SW 1271 (cell line): ENCODE data around the gene CD55.
"Not testable (repeated sequence)": the region's sequence is repeated elsewhere in the genome, so short reads cannot be mapped to it uniquely, and the experiment has no call there.

Experiments used
- DNase-seq, 2 experiments: peaks; one replicate each; lab custom pipeline; 2025; lab: John Stamatoyannopoulos, UW

The CD55 gene

DNA sequence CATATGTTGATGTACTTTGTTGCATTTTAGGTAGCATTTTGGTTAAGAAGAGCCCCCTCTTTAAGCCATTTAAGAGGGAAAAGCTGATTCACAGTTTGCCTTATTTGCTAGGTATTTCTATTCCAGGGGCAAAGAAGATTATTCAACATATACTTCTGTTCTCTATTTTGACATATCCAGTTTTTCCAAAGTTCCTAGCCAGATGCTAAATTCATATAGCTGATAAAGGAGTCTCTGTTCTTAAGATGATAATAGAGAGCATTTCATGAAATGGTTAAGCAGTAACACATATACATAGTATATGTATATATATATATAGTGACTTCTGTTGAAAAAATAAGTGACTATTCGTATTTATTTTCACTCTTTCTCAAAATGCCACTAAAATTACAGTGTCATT lies 15.5 kb upstream of the CD55 start:
- no peak for DNase-seq

DNA sequence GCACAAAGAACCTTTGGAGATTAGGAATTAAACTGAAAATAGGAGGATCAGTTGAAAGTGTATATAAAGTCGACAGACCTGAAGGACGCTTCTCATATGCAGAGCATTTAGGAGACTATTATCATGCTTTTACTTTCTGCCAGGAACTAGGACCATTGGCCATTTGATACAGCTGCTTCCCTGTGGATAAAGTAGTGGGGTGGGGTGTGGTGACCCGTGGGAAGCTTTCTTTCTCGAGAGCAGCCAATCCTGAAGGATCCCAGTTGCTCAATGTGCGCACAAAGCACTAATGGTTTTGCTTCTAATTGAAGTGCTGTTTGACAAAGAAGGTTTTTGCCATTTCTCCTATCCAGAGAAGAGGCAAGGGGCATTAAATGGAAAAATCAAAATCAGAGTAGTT lies 14.9 kb upstream of the CD55 start:
- DNase-seq, result no peak

DNA sequence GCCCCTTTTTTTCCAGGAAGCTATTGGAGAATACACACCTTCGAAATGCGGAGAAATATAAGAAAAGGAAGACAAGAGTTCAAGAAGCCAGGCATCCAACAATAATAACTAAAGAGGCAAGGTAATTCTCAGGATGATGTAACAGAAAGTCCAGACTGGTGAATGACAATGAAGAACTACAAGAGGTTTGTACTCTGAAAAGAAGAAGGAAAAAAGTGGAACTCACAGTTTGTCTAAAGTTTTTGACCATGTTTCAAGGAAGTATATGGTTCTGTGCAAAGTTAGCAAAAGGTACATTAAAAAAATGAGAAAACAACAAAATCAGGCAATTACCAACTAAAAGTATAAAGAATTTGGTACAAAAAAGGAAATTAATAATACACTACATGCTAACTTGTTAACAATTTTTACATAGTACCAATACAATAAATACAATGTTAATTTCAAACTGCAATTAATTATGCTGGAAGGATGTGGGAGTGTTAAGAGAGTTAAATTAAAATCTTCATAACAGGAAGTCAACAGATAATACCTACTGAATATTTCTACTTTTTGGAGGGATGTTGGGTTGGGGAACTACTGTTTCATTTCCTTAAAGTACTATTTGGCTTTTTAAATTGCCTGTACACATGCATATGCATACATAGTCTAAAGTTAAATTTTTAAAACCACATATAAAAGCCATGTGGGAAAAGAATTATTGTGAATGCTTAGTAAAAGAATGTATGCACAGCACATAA lies 12.9 kb upstream of the CD55 start:
- DNase-seq, result no peak

DNA sequence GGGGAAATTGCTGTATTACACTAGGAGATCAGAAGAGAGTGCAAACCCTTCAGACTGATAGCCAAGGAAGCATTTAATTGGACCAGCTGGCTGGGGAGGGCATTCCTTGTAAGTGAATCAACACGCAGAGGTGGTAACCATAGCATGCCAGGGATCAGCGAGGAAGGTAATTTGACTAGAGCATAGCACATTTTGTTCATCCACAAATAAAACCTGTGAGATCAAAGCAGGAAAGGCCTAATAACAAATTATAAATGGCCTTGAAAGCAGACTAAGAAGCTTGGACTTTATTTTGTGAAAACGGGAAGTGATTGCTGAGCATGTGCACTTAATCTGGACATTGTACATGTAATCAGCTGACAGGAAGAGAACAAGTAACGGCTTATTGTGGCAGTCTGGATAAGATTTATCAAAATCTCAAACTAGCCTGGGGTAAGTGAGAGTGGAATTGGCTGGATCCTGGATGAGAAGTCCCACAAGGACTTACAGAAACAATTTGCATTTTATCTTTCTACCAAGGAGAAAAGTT lies 11.7 kb upstream of the CD55 start:
- peak; percentile 1 to 87 for DNase-seq

DNA sequence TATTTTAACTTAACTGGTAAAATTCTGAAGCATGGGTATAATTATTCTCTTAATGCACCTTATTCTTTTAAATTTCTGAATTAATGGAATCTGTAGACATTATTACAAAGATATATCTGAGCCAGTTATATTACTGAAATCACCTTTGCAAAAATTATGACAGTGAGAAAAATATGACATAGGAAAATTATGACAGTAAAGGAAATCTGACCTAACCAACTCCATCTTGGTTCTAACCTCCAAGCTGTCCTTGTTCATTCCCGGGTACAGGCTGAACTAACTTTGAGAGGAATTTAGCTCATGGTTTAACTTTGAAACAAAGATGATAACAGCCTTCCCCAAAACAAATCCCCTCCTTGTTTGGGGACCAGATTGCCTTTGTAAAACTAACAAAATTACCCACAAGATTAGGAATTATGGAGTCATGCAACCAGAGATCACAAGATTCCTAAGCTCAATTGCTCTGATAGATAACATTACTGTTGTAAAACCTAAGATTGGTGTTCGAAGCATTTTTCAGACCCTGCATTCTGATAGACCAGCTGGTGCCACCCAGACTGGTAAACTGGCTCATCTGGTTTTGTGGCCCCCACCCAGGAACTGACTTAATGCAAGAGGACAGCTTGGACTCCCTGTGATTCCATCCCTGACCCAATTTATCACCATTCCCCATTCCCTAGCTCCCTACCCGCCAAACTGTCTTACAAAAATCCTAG lies 9.4 kb upstream of the CD55 start:
- no peak for DNase-seq

DNA sequence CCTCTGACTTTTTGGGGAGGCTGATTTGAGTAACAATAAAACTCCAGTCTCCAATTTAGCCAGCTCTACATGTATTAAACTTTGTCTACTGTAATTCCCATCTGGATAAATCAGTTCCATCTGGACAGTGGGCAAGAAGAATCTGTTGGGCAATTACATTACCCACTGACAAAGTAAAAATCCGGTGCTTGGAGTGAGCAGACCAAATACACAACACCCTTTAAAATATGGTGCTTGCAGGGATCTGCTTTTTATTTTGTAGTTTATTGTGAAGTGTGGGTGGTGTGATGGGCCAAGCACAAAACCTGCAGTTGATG lies 8.9 kb upstream of the CD55 start:
- DNase-seq, result no peak

DNA sequence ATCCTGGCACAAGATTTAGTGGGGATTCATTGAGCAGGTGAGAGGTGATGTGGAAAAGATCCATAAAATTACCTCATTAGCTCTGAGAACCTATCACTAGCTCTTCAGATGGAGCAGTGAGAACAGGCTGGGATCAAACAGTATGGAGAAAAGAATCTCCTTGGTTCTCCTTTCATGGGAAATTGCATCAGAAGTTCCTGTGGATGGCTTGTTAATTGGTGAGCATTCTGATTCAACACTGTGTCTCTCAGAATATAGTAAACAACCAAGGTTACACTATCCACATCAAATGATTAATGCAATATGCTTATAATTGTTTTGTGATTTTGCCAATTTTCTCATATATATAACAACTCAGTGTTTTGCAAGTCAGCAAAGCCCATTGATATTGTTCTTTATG lies 8.3 kb upstream of the CD55 start:
- no peak for DNase-seq

DNA sequence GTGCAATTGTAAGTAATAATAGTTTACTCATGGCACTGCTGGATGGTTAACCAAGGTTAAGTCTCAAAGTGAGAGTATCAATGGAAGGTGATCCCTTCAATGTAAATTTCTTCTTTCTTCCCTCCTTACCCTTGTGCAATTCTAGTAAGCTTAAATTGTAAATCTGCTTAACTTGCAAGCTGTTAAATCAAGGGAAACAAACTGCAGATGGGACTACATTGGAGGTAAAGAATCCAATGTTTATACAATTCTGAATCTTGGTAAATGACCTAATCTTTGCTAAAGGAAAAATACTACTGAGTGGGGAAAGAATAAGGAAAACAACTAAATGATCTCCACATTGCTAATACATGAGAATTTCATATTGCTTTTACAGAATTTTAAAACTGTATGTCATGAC lies 6.7 kb upstream of the CD55 start:
- no peak for DNase-seq

DNA sequence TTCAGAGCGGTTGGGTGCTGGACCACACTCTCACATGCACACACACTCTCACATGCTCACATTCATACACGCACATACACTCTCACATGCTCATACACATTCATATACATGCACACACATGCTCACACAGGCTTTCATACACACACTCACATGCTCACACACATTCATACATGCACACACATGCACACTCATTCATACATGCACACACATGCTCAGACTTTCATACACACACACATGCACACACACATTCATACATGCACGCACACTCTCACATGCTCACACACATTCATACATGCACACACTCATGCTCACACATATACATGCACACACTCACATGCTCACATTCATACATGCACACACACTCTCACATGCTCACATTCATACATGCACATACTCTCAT lies 6.0 kb upstream of the CD55 start:
- DNase-seq, result no peak

DNA sequence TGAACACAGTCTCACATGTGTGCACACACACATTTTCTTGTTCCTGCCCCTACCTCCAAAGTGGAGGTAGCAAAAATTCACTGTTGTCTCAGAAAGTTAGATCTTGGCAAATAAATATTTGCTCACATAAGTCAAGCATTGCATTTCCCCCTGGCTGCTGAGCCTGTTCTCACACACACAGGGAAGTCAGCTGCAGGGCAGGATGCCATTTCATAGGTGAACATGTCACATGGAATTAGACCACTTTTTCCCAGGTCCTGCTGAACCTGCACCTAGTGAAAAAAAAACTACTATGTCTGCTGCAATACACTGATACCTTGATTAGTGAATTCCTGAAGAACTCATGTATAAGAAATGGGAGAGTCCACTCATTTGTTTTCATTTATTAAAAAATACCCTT lies 5.3 kb upstream of the CD55 start:
- no peak for DNase-seq

DNA sequence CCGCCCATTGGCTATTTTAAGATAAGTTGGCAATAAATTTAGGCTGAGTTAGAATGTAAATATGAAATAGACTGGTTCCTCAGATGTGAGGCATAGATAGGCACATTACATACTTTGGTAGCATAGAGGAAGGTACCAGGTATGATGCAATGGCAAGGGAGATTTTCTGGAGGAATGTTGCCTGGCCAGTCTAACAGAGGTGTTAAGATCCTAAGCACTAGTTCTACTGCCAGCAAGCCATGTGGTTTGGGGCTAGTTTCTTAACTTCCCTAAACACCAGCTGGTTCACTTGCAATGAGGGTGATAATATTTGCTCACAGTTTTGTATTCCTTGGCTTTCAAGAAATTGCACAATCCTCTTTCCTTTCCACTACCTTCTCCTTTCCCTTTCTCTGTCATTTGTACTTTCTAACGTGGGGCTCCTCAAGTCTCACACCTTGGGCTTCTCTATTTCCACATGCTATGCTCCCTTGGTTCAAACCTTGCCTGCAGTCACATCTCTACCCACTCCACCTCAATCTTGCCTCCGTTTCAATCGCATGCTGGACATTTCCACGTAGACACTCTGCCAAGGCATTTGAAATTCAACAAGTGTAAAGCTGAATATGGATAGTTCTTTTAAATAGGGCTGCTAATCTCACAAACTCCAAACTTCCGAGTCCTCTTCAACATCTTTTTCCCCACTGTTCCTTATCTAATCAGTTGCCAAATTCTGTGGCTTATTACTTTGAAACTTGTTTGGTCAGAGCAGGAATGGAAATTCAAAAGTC lies 4.7 kb upstream of the CD55 start:
- no peak for DNase-seq

DNA sequence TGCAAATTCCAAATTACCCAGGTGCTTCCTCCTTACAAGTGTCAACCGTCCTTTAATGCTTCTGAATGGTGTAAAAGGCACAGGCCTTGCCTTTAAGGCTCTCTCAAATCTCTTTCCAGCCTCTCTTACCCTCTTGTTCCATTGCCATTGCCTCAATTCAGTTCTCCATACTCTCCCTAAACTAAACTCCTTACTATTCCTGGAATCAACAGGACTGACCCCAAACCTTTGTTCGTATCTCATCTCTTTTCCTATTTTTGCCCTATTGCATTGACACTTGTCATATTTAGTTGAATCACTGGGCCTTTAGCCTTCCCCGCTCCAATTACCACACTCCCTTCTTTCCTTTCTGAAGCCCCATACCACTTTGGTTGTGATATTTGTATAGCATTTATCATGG lies 3.9 kb upstream of the CD55 start:
- DNase-seq, result no peak

DNA sequence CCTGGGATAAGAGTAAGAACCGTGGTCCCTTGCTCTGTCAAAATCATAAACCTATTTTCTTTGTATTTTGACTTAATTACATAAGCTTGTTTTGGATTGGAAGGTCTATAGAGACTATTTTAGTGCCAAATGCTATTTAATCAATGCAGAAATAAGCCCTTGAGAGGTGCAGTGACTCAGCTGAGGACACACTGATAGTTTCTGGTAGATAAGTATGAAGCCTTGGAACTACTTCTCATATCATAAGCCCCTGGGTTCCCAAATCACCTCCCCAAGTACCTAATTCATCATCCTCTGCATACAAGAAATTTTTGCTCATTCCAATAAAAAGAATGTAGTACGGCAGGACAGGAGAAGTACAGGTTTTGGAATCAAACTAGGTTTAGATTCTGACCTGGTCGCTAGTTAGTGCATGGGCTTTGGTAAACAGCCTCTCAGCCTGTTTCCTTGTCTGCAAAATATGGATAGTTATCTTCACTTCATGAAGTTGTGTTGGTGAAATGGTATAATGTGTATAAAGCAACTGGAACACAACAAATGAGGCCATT lies 3.3 kb upstream of the CD55 start:
- no peak for DNase-seq

DNA sequence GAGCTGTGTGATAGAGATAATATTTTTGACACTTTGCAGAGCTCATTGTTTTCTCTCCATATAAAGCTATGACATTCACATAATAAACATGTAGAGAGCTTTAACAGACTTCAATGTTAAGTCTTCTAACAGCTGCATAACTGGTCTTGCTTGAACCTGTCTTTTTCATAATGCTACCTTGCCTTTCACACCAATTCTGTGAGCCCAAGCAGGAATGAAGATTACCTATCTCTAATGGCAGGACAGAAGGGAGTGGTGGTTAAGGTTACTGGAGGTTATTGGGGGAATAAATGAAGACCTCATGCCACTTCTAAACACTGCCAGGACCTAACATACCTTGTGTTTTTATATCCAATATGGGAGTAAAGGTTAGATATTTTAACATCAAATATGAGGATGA lies 2.3 kb upstream of the CD55 start:
- no peak for DNase-seq

DNA sequence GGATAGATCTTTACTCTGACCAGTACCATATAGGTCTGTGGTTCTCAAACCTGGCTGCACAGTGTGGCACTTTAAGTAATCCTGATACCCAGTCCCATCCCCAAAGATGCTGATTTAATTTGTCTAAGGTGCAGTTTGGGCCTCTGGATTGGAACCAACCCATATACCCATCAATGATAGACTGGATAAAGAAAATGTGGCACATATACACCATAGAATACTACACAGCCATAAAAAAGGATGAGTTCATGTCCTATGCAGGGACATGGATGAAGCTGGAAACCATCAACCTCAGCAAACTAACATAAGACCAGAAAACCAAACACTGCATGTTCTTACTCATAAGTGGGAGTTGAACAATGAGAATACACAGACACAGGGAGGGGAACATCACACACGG lies 1.4 kb upstream of the CD55 start:
- not testable (repeated sequence) for DNase-seq

DNA sequence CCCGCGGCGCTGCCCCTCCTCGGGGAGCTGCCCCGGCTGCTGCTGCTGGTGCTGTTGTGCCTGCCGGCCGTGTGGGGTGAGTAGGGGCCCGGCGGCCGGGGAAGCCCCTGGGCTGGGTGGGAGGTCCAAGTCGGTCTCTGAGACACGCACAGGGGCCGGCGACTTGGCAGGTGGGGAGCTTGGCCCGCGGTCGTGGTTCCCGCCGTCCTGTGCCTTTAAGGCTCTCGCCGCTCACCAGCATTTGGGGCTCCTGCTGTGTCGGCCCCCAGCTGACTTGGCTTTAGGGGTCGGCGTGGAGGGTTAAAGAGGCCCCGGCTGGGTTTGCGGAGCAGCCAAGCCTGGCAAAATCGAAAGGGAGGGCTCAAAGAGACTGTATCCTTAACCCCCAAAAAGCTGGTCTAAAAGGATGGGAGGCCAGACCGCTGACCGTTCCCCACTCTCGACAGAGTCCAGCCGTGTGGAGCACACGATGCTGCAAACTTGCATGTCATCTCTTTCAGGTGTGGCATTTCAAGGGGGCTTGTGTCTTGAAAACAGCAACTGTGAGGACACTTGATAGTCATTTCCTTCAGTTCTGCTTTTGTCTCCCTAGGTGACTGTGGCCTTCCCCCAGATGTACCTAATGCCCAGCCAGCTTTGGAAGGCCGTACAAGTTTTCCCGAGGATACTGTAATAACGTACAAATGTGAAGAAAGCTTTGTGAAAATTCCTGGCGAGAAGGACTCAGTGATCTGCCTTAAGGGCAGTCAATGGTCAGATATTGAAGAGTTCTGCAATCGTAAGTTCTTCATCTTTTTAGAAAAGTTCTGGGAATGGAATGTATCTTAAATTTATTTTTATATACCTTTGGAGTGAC lies 540 bp downstream of the CD55 start:
- peak in 1 of 2 experiments; percentile 13 for DNase-seq

DNA sequence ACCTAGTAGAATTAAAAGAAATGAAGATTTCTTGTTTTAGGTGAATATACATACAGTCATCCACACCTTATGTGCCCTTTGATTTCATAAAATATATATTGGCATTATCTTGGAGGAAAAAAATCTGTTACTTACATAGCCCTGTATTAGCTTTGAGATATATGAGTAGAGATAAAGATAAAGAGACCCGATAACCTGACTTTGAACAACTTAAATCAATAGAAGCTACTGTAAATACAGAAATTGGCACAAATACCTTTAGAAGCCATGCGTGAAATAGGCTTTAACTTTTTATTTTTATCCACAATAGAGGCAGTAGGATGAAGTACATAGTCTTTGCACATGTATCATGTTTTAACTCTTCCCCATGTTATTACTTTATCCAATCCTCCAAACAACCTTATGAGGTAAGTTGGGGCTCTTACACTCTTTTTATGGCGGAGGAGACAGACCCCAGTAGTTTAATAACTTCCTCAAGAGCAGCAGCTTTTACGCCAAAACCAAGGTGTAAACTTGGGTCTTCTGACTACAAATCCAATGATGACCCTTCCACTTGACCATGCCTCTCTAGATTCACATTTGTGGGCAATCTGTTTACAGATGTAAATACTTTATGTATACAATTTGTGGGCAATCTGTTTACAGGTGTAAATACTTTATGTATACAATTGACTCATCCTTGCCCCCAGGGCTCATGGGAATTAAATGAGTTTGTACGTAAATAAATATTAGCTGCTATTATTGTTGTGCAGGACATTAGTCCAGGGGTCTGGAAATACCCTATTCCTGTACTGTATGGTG lies 2.1 kb downstream of the CD55 start:
- DNase-seq, result no peak

DNA sequence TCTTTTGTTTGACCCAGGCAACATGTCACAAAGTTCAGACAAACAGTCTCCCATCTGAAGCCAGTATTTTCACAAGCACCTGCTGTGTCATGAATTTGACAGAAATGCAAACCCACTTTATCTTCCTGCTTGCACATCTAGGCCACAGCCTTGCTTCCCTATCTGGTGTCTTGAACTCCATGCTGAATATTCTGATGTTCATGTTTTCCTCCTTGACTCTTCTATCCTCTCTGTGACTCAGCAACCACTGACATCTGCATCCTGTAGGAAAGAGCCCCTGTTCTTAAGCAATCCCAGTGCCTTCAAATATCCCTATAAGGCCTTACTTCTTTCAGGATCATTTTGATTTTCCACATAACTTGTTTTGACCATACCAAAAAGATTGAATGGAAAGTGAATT lies 6.5 kb downstream of the CD55 start:
- DNase-seq, result peak in 1 of 2 experiments; percentile 11

DNA sequence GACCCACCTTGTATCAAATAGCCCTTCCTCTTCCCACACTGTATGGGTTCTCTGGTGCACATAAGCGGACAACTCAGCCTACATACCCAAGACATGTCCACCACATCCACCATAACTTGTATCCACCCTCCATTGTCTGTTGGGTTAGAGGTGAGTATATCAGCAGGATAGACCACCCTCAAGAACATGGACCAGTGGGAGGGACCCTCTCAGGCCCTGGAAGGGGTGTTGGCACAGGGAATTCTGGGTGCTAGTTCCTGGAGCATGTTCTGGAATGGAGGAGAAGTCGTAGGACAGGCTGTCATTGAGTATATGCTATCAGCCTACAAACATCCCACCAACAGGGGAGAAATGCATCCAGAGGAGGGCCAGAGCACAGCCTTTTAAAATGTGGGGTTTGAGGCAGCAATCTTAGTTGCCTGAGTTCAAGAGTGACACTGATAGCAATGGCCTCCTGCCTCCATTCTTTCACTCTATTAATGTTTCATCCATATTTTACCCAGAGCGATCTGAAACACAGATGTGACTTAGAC lies 7.5 kb downstream of the CD55 start:
- no peak for DNase-seq

DNA sequence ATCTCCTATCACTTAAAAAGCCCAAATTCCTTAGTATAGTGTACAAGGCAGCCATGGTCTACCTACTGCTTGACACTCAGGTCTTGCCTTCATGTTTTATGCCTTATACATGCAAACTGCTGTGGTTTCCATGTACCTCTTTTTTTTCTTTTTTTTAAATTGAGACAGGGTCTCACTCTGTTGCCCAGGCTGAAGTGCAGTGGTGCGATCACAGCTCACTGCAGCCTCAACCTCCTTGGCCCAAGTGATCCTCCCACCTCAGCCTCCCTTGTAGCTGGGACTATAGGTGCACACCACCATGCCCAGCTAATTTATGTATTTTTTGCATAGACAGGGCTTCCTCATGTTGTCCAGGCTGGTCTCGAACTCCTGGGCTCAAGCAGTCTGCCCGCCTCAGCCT lies 8.0 kb downstream of the CD55 start:
- DNase-seq, result no peak
